GM21526 (cell line): ENCODE data around the gene UBR4.
"Not testable (repeated sequence)": the region's sequence is repeated elsewhere in the genome, so short reads cannot be mapped to it uniquely, and the experiment has no call there.

Experiments used
- ATAC-seq: cut with Tn5 transposase; IDR thresholded peaks from one replicate; pipeline ENCODE4 v1.9.1; 2021; ENCODE audit warnings: moderate library complexity; ENCODE audit not compliant: unreplicated experiment, low FRiP score

UBR4 gene

GRCh38 chr1:19196331-19196730, 13.7 kb downstream of the UBR4 start:
- no peak for ATAC-seq

GRCh38 chr1:19193004-19193403, 17.1 kb downstream of the UBR4 start:
- no peak for ATAC-seq

GRCh38 chr1:19191811-19192210, 18.3 kb downstream of the UBR4 start:
- no peak for ATAC-seq

GRCh38 chr1:19190468-19190867, 19.6 kb downstream of the UBR4 start:
- ATAC-seq: no peak

- no peak for ATAC-seq
Measured at GRCh38 chr1:19189270-19189669, 20.8 kb downstream of the UBR4 start.

GRCh38 chr1:19187852-19188251, 22.2 kb downstream of the UBR4 start:
- ATAC-seq: no peak

- ATAC-seq: no peak
Measured at GRCh38 chr1:19186001-19186400, 24.1 kb downstream of the UBR4 start.

- ATAC-seq: no peak
Measured at GRCh38 chr1:19182223-19182622, 27.8 kb downstream of the UBR4 start.

- ATAC-seq: not testable (repeated sequence)
Measured at GRCh38 chr1:19180265-19180657, 29.8 kb downstream of the UBR4 start.

GRCh38 chr1:19179597-19180264, 30.3 kb downstream of the UBR4 start:
- ATAC-seq: no peak

- ATAC-seq: no peak
Measured at GRCh38 chr1:19178734-19179398, 31.2 kb downstream of the UBR4 start.

GRCh38 chr1:19177811-19178210, 32.3 kb downstream of the UBR4 start:
- ATAC-seq: no peak

- ATAC-seq: no peak
Measured at GRCh38 chr1:19169642-19170041, 40.4 kb downstream of the UBR4 start.

- no peak for ATAC-seq
Measured at GRCh38 chr1:19167140-19167539, 42.9 kb downstream of the UBR4 start.

GRCh38 chr1:19166066-19166465, 44.0 kb downstream of the UBR4 start:
- no peak for ATAC-seq

GRCh38 chr1:19165501-19165900, 44.6 kb downstream of the UBR4 start:
- no peak for ATAC-seq

- no peak for ATAC-seq
Measured at GRCh38 chr1:19164274-19165015, 45.6 kb downstream of the UBR4 start.

GRCh38 chr1:19163261-19163660, 46.8 kb downstream of the UBR4 start:
- no peak for ATAC-seq

GRCh38 chr1:19160831-19161230, 49.2 kb downstream of the UBR4 start:
- no peak for ATAC-seq

- ATAC-seq: no peak
Measured at GRCh38 chr1:19157653-19158052, 52.4 kb downstream of the UBR4 start.

- ATAC-seq: no peak
Measured at GRCh38 chr1:19156676-19157075, 53.4 kb downstream of the UBR4 start.

- ATAC-seq: no peak
Measured at GRCh38 chr1:19154876-19155275, 55.2 kb downstream of the UBR4 start.
